ENCODE measurements around the gene CNOT4. TPM values are rescaled to one million over a fixed set of nuclear protein-coding genes. Genes with fewer than 3 reads are reported as not detected.

Gene CNOT4
- total RNA-seq, 3 donors from 2014 or later (not counting 1 experiment from before 2014, with no cell fraction given), result 40.6 to 47.1 (median 40.7) TPM

DNA sequence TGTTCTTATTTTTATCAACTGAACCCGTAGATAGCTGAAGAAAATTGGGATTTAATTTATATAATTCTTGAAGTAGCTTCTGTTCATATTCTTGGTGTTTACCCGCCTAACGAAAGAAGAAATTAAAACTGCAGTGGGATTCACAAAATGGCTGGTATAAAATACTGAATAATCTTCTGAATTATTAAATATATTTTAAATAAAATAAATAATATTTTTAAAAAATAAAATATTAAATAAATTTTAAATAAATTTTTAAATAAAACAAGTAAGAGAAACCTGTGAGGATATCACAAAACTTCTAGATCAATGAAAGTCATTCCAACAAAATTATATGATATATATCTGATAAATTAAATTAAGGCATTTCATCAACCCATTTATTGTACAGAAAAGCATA, 99.4 kb downstream of the CNOT4 start:
- Histone ChIP-seq H3K9me3 (ENCODE audit: control insufficient read depth, insufficient read depth, low read length) (no peaks in the 10 kb centered on the region), H3K27me3 (ENCODE audit: control insufficient read depth, insufficient read depth, low read length) (no peaks in the 10 kb centered on the region), H3K27ac (ENCODE audit: low read length) (no peak overlapping the region), H3K4me1 (ENCODE audit: control insufficient read depth, insufficient read depth, low read length) (no peaks in the 10 kb centered on the region), H3K4me3 (ENCODE audit: low read length) (no peak overlapping the region), H3K36me3 (ENCODE audit: control insufficient read depth, insufficient read depth, low read length) (peaks cover 24% of the 10 kb centered on the region)
- peaks cover 10% of the 10 kb centered on the region for H3K36me3 Mint-ChIP-seq
- no peak overlapping the region for H3K27ac Mint-ChIP-seq
- WGBS (ENCODE audit: insufficient coverage), result 100% methylated on average over 3 of the region's 3 CpGs
- no peak overlapping the region for H3K4me3 Mint-ChIP-seq
- no peaks in the 10 kb centered on the region for H3K9me3 Mint-ChIP-seq
- H3K27me3 Mint-ChIP-seq (ENCODE audit: low read depth in 2 of 2), result no peaks in the 10 kb centered on the region
- no peak for DNase-seq
- H3K4me1 Mint-ChIP-seq, result peaks cover 0 to 6% of the 10 kb centered on the region in 2 donors
- no peak for ATAC-seq
- intact Hi-C loops (cut with micrococcal nuclease), result loop anchor here (10.0 kb wide), 1 partner anchor 144 kb away; the partner anchor contains the start of gene NUP205
- TF ChIP-seq, protein P1, sequence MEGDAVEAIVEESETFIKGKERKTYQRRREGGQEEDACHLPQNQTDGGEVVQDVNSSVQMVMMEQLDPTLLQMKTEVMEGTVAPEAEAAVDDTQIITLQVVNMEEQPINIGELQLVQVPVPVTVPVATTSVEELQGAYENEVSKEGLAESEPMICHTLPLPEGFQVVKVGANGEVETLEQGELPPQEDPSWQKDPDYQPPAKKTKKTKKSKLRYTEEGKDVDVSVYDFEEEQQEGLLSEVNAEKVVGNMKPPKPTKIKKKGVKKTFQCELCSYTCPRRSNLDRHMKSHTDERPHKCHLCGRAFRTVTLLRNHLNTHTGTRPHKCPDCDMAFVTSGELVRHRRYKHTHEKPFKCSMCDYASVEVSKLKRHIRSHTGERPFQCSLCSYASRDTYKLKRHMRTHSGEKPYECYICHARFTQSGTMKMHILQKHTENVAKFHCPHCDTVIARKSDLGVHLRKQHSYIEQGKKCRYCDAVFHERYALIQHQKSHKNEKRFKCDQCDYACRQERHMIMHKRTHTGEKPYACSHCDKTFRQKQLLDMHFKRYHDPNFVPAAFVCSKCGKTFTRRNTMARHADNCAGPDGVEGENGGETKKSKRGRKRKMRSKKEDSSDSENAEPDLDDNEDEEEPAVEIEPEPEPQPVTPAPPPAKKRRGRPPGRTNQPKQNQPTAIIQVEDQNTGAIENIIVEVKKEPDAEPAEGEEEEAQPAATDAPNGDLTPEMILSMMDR (IDR thresholded peaks at IDR 0.05), result no peak

DNA sequence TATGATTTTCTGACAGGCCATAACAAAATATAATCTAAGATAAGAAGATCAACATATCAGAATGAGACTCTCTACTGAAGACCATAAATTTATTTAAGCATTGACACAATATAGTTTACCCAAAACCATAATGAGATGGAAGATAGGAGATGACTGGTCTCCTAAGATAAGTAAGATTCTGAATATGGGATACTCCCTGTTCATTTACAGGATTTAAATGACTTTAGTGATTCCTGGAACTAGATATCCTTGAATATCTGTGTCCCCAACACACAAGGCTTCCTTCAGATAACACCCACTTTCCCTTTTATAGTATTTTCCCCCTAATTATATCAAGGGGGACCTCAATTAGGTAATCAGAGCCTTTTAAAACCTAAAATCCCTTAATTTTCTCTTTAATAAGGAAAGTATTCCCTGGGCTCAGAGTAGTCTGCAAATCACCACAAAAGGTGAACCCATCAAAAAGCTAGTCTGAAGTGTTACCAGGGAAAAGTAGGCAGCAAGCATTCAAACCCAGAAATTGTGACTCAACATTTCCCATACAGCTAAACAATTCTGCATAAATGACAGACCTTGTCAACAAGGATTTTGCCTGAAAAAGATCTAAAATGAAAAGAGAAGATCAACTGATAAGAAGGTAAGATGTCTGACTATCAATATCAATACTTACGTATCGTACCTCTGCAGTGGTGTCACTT, 99.9 kb downstream of the CNOT4 start:
- ATAC-seq, result no peak
- no peak overlapping the region for H3K27ac ChIP-seq (ENCODE audit: low read length)
- H3K27ac Mint-ChIP-seq, result no peak overlapping the region
- intact Hi-C loops (cut with micrococcal nuclease), result loop anchor here (10.0 kb wide), 1 partner anchor 145 kb away; the partner anchor contains the start of gene NUP205
- H3K4me3 Mint-ChIP-seq, result no peak overlapping the region
- DNase-seq, result no peak
- no peaks in the 10 kb centered on the region for H3K9me3 ChIP-seq (ENCODE audit: control insufficient read depth, insufficient read depth, low read length)
- no peaks in the 10 kb centered on the region for H3K27me3 Mint-ChIP-seq (ENCODE audit: low read depth in 2 of 2)
- H3K4me3 ChIP-seq (ENCODE audit: low read length), result no peak overlapping the region
- H3K9me3 Mint-ChIP-seq, result no peaks in the 10 kb centered on the region
- TF ChIP-seq, protein P1 (IDR thresholded peaks at IDR 0.05), result no peak
- H3K36me3 ChIP-seq (ENCODE audit: control insufficient read depth, insufficient read depth, low read length), result peaks cover 23% of the 10 kb centered on the region
- WGBS (ENCODE audit: insufficient coverage), result 100% methylated on average over 2 of the region's 2 CpGs
- no peaks in the 10 kb centered on the region for H3K4me1 ChIP-seq (ENCODE audit: control insufficient read depth, insufficient read depth, low read length)
- H3K36me3 Mint-ChIP-seq, result peaks cover 10% of the 10 kb centered on the region
- H3K27me3 ChIP-seq (ENCODE audit: control insufficient read depth, insufficient read depth, low read length), result no peaks in the 10 kb centered on the region
- H3K4me1 Mint-ChIP-seq, result peaks cover 0 to 6% of the 10 kb centered on the region in 2 donors

DNA sequence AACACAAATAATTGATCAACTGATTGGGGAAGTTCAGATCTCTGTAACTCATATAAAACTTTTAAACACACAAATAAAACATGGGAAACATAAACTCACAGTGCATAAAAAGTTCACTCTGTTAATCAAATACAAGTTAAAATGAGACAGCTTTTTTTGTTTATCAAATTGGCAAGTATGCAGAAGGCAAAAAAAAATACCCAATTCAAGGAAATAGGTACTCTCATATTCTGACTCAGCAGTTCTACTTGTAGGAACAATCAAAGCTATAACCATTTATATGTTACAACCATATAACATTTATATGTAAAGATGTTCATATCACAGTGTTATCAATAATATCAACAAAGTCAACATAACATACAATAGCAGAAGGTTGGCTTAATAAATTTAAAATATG, 102.0 kb downstream of the CNOT4 start:
- Mint-ChIP-seq H3K36me3 (peaks cover 10% of the 10 kb centered on the region), H3K4me3 (no peak overlapping the region), H3K4me1 (no peaks in the 10 kb centered on the region), H3K27me3 (ENCODE audit: low read depth in 2 of 2) (no peaks in the 10 kb centered on the region), H3K9me3 (no peaks in the 10 kb centered on the region), H3K27ac (no peak overlapping the region)
- Histone ChIP-seq H3K9me3 (ENCODE audit: control insufficient read depth, insufficient read depth, low read length) (no peaks in the 10 kb centered on the region), H3K27ac (ENCODE audit: low read length) (no peak overlapping the region), H3K36me3 (ENCODE audit: control insufficient read depth, insufficient read depth, low read length) (peaks cover 16% of the 10 kb centered on the region), H3K4me3 (ENCODE audit: low read length) (no peak overlapping the region), H3K27me3 (ENCODE audit: control insufficient read depth, insufficient read depth, low read length) (no peaks in the 10 kb centered on the region), H3K4me1 (ENCODE audit: control insufficient read depth, insufficient read depth, low read length) (no peaks in the 10 kb centered on the region)
- intact Hi-C loops (cut with micrococcal nuclease), result no loop called here
- ATAC-seq (no peak), DNase-seq (no peak)
- TF ChIP-seq, protein P1 (IDR thresholded peaks at IDR 0.05), result no peak

DNA sequence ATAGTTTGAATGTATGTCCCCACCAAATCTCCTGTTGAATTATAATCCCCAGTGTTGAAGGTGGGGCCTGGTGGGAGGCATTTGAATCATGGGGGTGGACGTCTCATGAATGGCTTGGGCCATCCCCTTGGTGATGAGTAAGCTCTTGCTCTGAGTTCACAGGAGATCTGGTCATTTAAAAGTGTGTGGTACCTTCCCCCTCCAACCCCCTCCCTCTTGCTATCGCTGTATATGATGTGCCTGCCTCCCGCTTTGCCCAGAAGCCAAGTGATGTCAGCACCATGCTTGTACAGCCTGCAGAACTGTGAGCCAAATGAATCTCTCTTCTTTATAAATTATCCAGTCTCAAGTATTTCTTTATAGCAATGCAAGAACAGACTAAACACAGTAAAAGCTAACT, 103.0 kb downstream of the CNOT4 start:
- intact Hi-C loops (cut with micrococcal nuclease), result no loop called here
- Mint-ChIP-seq H3K27ac (no peak overlapping the region), H3K4me1 (no peaks in the 10 kb centered on the region), H3K9me3 (no peaks in the 10 kb centered on the region), H3K27me3 (ENCODE audit: low read depth in 2 of 2) (no peaks in the 10 kb centered on the region), H3K4me3 (no peak overlapping the region), H3K36me3 (peaks cover 10% of the 10 kb centered on the region)
- H3K4me1 ChIP-seq (ENCODE audit: control insufficient read depth, insufficient read depth, low read length), result no peaks in the 10 kb centered on the region
- 89% methylated on average over 3 of the region's 3 CpGs for WGBS (ENCODE audit: insufficient coverage)
- H3K36me3 ChIP-seq (ENCODE audit: control insufficient read depth, insufficient read depth, low read length), result peaks cover 12% of the 10 kb centered on the region
- H3K27ac ChIP-seq (ENCODE audit: low read length), result no peak overlapping the region
- no peaks in the 10 kb centered on the region for H3K27me3 ChIP-seq (ENCODE audit: control insufficient read depth, insufficient read depth, low read length)
- no peaks in the 10 kb centered on the region for H3K9me3 ChIP-seq (ENCODE audit: control insufficient read depth, insufficient read depth, low read length)
- no peak overlapping the region for H3K4me3 ChIP-seq (ENCODE audit: low read length)
- TF ChIP-seq, protein P1 (IDR thresholded peaks at IDR 0.05), result no peak
- DNase-seq (no peak), ATAC-seq (no peak)
